Measurements from ENCODE around the gene MKLN1.

DNA sequence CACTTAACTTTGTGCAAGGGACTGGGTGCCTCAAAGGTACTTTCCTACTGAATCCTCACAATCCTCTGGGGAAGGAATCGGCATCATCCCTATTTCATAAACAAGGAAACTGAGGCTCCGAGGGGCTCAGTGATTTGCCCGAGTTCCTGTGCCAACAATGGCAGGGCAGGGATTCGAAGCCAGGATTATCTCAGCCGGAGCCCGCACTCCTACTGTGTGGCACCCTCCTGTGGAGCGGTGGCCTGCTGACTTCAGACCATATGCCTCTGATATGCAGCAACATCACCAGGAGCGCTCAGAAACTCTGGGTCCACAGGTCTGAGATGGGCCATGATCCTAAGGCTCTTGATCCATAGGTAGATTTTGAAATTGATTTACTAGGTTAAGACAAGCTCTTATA is 182.1 kb downstream of the MKLN1 start:
- TF ChIP-seq, protein P1, sequence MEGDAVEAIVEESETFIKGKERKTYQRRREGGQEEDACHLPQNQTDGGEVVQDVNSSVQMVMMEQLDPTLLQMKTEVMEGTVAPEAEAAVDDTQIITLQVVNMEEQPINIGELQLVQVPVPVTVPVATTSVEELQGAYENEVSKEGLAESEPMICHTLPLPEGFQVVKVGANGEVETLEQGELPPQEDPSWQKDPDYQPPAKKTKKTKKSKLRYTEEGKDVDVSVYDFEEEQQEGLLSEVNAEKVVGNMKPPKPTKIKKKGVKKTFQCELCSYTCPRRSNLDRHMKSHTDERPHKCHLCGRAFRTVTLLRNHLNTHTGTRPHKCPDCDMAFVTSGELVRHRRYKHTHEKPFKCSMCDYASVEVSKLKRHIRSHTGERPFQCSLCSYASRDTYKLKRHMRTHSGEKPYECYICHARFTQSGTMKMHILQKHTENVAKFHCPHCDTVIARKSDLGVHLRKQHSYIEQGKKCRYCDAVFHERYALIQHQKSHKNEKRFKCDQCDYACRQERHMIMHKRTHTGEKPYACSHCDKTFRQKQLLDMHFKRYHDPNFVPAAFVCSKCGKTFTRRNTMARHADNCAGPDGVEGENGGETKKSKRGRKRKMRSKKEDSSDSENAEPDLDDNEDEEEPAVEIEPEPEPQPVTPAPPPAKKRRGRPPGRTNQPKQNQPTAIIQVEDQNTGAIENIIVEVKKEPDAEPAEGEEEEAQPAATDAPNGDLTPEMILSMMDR (IDR thresholded peaks at IDR 0.05; ENCODE audit: poor library complexity) = no peak
- no peak for TF ChIP-seq EZH2phosphoT487 (IDR thresholded peaks at IDR 0.05; ENCODE audit: low read depth, severe bottlenecking, unreplicated experiment)
- TF ChIP-seq EZH2 (IDR thresholded peaks at IDR 0.05; ENCODE audit: borderline replicate concordance) = no peak
